Uterus (tissue), 4 donors: ENCODE results near the gene C2orf15. TPM values are rescaled to one million over a fixed set of nuclear protein-coding genes. Genes with fewer than 3 reads are reported as not detected.

Experiments
- DNase-seq, 2 donors: peaks; one replicate each; pipeline ENCODE4 v3.0.0-alpha.2; 2019 to 2020
- H3K27ac ChIP-seq, 2 donors: fragments of 200-600 bp; sonication (generic); 1 replicate in 1 of 2; 2 replicates in 1 of 2; pipeline ENCODE4 v1.5.1; 2016 to 2018
- H3K27me3 ChIP-seq, 2 donors: fragments of 200-600 bp; sonication (generic); one replicate each; pipeline ENCODE4 v1.5.1; 2018 to 2019; ENCODE audit warnings: control low read depth in 1 of 2
- H3K36me3 ChIP-seq, 2 donors: fragments of 200-600 bp; sonication (generic); one replicate each; pipeline ENCODE4 v1.5.1; 2019; ENCODE audit warnings: control low read depth in 1 of 2
- H3K4me1 ChIP-seq, 2 donors: fragments of 200-600 bp; sonication (generic); one replicate each; pipeline ENCODE4 v1.5.1; 2018 to 2019; ENCODE audit warnings: control low read depth in 1 of 2
- H3K4me3 ChIP-seq, 2 donors: fragments of 200-600 bp; sonication (generic); 1 replicate in 1 of 2; 2 replicates in 1 of 2; pipeline ENCODE4 v1.5.1; 2018 to 2019; ENCODE audit warnings: mild to moderate bottlenecking in 1 of 2
- H3K9me3 ChIP-seq, 2 donors: fragments of 200-600 bp; sonication (generic); one replicate each; pipeline ENCODE4 v1.5.1; 2019; ENCODE audit warnings: control low read depth in 1 of 2
- POLR2A ChIP-seq, 2 donors: fragments of 450-650 bp; IDR thresholded peaks; one replicate each; pipeline ENCODE4 v1.6.1; 2016; ENCODE audit warnings: antibody characterized with exemption in 2 of 2, mild to moderate bottlenecking in 1 of 2, moderate library complexity in 1 of 2
- intact Hi-C: fragments of 100-400 bp; cut with DNase I; formaldehyde crosslinking; loops from one replicate; pipeline ENCODE4 v1.15.1; 2023; ENCODE audit warnings: low total_unique reads
- small RNA-seq: library from RNA; depleted of rRNA; stranded (forward); fragments of <200 nt; gene quantifications from one replicate; pipeline ENCODE3, GENCODE V24; 2016
- total RNA-seq, 4 donors: library from RNA; depleted of rRNA in 3 of 4; stranded (reverse); fragments of >200 nt in 3 of 4; gene quantifications; one replicate each; pipeline versions ENCODE4 v1.1.0 to v1.2.4, GENCODE V29; 2014 to 2023
- TF ChIP-seq, protein P1 (sequence below), 4 experiments: fragments of 200-600 bp in 2 of 4; fragments of 450-650 bp in 2 of 4; sonication (generic) in 2 of 4; IDR thresholded peaks; one replicate each; pipeline ENCODE4 v1.5.1; 2016 to 2019; ENCODE audit warnings: antibody characterized with exemption in 4 of 4, mild to moderate bottlenecking in 2 of 4, moderate library complexity in 1 of 4
- donor health status: DM: yes; HTN: yes; CAD: no.

The C2orf15 gene
- total RNA-seq, 4 donors from 2014 or later = 1.6 to 2.8 TPM; not detected in 2

DNA sequence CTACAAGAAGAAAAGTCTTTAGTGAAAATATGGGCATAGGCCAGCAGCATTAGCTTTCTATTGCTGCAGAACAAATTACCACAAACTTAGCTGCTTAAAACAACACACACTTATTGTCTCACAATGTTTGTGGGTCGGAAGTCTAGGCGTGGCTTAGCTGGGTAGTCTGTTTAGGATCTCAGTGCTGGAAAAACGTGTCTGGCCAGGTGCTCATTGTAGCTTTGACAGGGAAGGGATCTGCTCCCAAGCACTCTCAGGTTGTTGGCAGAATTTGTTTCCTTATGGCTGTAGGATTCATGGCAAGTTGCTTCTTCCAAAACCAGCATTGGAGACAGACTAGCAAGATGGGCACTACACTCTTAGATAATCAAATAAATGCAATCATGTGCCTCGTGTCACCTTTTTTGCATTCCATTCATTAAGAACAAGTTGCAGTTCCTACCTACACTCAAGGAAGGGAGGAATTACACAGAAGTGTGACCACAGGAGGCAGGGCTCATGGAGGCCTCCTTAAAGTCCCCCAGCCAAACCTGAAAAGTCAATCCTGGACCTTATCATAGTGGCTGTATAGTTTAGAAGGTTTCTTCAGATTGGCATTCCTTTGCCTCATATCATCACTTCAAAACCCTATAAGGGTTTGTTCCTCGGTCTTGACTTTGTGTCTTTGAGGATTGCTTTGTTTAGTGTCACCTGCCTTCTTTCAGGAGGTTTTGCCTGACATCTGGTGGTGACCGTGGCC, 56.8 kb downstream of the C2orf15 start:
- intact Hi-C loops = no loop called here
- Histone ChIP-seq H3K4me3 (no peak overlapping the region), H3K27ac (no peak overlapping the region), H3K36me3 (no peaks in the 10 kb centered on the region), H3K9me3 (no peaks in the 10 kb centered on the region), H3K27me3 (no peaks in the 10 kb centered on the region), H3K4me1 (no peaks in the 10 kb centered on the region)
- no peak for TF ChIP-seq POLR2A (IDR thresholded peaks at IDR 0.05)
- TF ChIP-seq, protein P1, sequence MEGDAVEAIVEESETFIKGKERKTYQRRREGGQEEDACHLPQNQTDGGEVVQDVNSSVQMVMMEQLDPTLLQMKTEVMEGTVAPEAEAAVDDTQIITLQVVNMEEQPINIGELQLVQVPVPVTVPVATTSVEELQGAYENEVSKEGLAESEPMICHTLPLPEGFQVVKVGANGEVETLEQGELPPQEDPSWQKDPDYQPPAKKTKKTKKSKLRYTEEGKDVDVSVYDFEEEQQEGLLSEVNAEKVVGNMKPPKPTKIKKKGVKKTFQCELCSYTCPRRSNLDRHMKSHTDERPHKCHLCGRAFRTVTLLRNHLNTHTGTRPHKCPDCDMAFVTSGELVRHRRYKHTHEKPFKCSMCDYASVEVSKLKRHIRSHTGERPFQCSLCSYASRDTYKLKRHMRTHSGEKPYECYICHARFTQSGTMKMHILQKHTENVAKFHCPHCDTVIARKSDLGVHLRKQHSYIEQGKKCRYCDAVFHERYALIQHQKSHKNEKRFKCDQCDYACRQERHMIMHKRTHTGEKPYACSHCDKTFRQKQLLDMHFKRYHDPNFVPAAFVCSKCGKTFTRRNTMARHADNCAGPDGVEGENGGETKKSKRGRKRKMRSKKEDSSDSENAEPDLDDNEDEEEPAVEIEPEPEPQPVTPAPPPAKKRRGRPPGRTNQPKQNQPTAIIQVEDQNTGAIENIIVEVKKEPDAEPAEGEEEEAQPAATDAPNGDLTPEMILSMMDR (IDR thresholded peaks at IDR 0.05) = no peak
- no peak for DNase-seq

GRCh38 chr2:99200076-99200800, 58.7 kb downstream of the C2orf15 start:
- no peak overlapping the region for H3K27ac ChIP-seq
- intact Hi-C loops = no loop called here
- no peaks in the 10 kb centered on the region for H3K36me3 ChIP-seq
- H3K27me3 ChIP-seq = no peaks in the 10 kb centered on the region
- DNase-seq = no peak
- H3K9me3 ChIP-seq = no peaks in the 10 kb centered on the region
- no peak overlapping the region for H3K4me3 ChIP-seq
- TF ChIP-seq POLR2A (IDR thresholded peaks at IDR 0.05) = no peak
- TF ChIP-seq, protein P1 (IDR thresholded peaks at IDR 0.05) = no peak
- no peaks in the 10 kb centered on the region for H3K4me1 ChIP-seq

Small RNA genes within 50 kb of the gene (small RNA-seq; reads per million reads assigned to genes)
- not detected for gene AC092587.1

Other genes starting within 250 kb of the C2orf15 start
- 10 to 100 TPM in 1 of 4 donors, 1 to 10 TPM in 3; 1.5 to 14.6 (median 6.1) TPM for gene CRACDL, start 205.5 kb upstream of the C2orf15 start, total RNA-seq
- gene TSGA10, start 13.2 kb downstream of the C2orf15 start, total RNA-seq = 10 to 100 TPM in 3 of 4 donors, 1 to 10 TPM in 1; 5.9 to 22.5 (median 16.2) TPM
- 100 to 1,000 TPM in 1 of 4 donors, 10 to 100 TPM in 2, 1 to 10 TPM in 1; 6.8 to 140 (median 11.0) TPM for gene LIPT1, start 13.3 kb downstream of the C2orf15 start, total RNA-seq
- gene MITD1, start 39.4 kb downstream of the C2orf15 start, total RNA-seq = 10 to 100 TPM in 3 of 4 donors, 1 to 10 TPM in 1; 6.2 to 41.0 (median 22.7) TPM
- gene MRPL30, start 39.5 kb downstream of the C2orf15 start, total RNA-seq = 10 to 100 TPM; 27.2 to 47.7 (median 28.8) TPM
- gene LYG2, start 114.0 kb downstream of the C2orf15 start, total RNA-seq = not detected
- gene LYG1, start 159.5 kb downstream of the C2orf15 start, total RNA-seq = 1 to 10 TPM in 2 of 4 donors, under 1 TPM in 2; 0.29 to 3.0 (median 1.1) TPM
- gene TXNDC9, start 194.6 kb downstream of the C2orf15 start, total RNA-seq = 10 to 100 TPM; 31.8 to 75.8 (median 36.2) TPM
- 10 to 100 TPM; 21.4 to 83.5 (median 33.5) TPM for gene EIF5B, start 195.7 kb downstream of the C2orf15 start, total RNA-seq